HG02973 (cell line): ENCODE data around the gene ODF4.

Experiments used
- ATAC-seq: cut with Tn5 transposase; IDR thresholded peaks from one replicate; pipeline ENCODE4 v1.9.1; 2021; ENCODE audit warnings: moderate library complexity; ENCODE audit not compliant: unreplicated experiment

Gene ODF4

GRCh38 chr17:8339540-8339939, at the start of gene ODF4:
Gene ODF4 (plus strand): TSS chr17:8339840. CDS start chr17:8340052, 212 bp downstream.
- ATAC-seq, result no peak

- ATAC-seq, result no peak
Measured at GRCh38 chr17:8290043-8290442, 49.6 kb upstream of the ODF4 start.

GRCh38 chr17:8292639-8293395, 46.8 kb upstream of the ODF4 start:
- ATAC-seq, result no peak

- no peak for ATAC-seq
Measured at GRCh38 chr17:8294361-8294760, 45.3 kb upstream of the ODF4 start.

GRCh38 chr17:8294814-8295316, 44.8 kb upstream of the ODF4 start:
- no peak for ATAC-seq

GRCh38 chr17:8300226-8300625, 39.4 kb upstream of the ODF4 start:
- no peak for ATAC-seq

GRCh38 chr17:8300627-8301242, 38.9 kb upstream of the ODF4 start:
- no peak for ATAC-seq

- no peak for ATAC-seq
Measured at GRCh38 chr17:8310601-8311123, 29.0 kb upstream of the ODF4 start.

GRCh38 chr17:8311131-8311790, 28.4 kb upstream of the ODF4 start:
- ATAC-seq, result no peak

- no peak for ATAC-seq
Measured at GRCh38 chr17:8312251-8312650, 27.4 kb upstream of the ODF4 start.

- ATAC-seq, result no peak
Measured at GRCh38 chr17:8312726-8313600, 26.7 kb upstream of the ODF4 start.

- ATAC-seq, result no peak
Measured at GRCh38 chr17:8314797-8315763, 24.6 kb upstream of the ODF4 start.

GRCh38 chr17:8315764-8316217, 23.8 kb upstream of the ODF4 start:
- ATAC-seq, result no peak

- ATAC-seq, result no peak
Measured at GRCh38 chr17:8318010-8318935, 21.4 kb upstream of the ODF4 start.

GRCh38 chr17:8320262-8320661, 19.4 kb upstream of the ODF4 start:
- no peak for ATAC-seq

- ATAC-seq, result no peak
Measured at GRCh38 chr17:8320990-8321389, 18.6 kb upstream of the ODF4 start.

- no peak for ATAC-seq
Measured at GRCh38 chr17:8322061-8322460, 17.6 kb upstream of the ODF4 start.

GRCh38 chr17:8324132-8324531, 15.5 kb upstream of the ODF4 start:
- no peak for ATAC-seq
